Panc1 (cell line): ENCODE measurements around the gene KIF12. TPM values are rescaled to one million over a fixed set of nuclear protein-coding genes. Genes with fewer than 3 reads are reported as not detected.

Experiments
- ATAC-seq: fragments of 200-7000 bp; cut with Tn5 transposase; 2 replicates; pipeline ENCODE4 v1.9.1; 2020; ENCODE audit warnings: mild to moderate bottlenecking, moderate library complexity
- BruUV-seq: library from RNA; stranded (reverse); fragments of 400-500 nt; replicated peaks from 2 replicates; lab custom pipeline; 2021; lab: Mats Ljungman, UMichigan
- CTCF ChIA-PET: fragments of 300-600 bp; sonication (Branson Sonifier 250); formaldehyde crosslinking; loops from one replicate; lab custom pipeline; 2022; ENCODE audit warnings: antibody characterized with exemption; lab: Charles Lee
- POLR2A ChIA-PET: fragments of 300-600 bp; sonication (Branson Sonifier 250); formaldehyde crosslinking; loops from one replicate; lab custom pipeline; 2022; ENCODE audit warnings: antibody characterized with exemption; lab: Charles Lee
- DNase-seq: peaks from one replicate; pipeline ENCODE4 v3.0.0-alpha.2; 2010; ENCODE audit warnings: low read depth, low spot score
- H3K27ac ChIP-seq: 2 replicates; pipeline ENCODE4 v1.5.1; 2011; ENCODE audit warnings: mild to moderate bottlenecking, low read length, inconsistent platforms
- H3K27me3 ChIP-seq: fragments of 200-500 bp; sonication (Bioruptor generic); 2 replicates; pipeline ENCODE4 v1.6.0; 2014; ENCODE audit warnings: low read length, inconsistent platforms; ENCODE audit not compliant: control insufficient read depth, insufficient read depth
- H3K36me3 ChIP-seq: fragments of 200-500 bp; sonication (Bioruptor generic); 2 replicates; pipeline ENCODE4 v1.5.1; 2014; ENCODE audit warnings: inconsistent platforms, mild to moderate bottlenecking, low read length, moderate library complexity; ENCODE audit not compliant: control insufficient read depth, insufficient read depth
- H3K4me1 ChIP-seq: 2 replicates; pipeline ENCODE4 v1.5.1; 2011; ENCODE audit warnings: inconsistent platforms, mild to moderate bottlenecking, low read length, moderate library complexity; ENCODE audit not compliant: control insufficient read depth, insufficient read depth
- H3K4me3 ChIP-seq, 2 experiments: 2 replicates each; pipeline ENCODE4 v1.5.1; 2011 to 2012; ENCODE audit warnings: low read depth in 2 of 2, low read length in 2 of 2, mild to moderate bottlenecking in 2 of 2, inconsistent platforms in 1 of 2, moderate library complexity in 1 of 2
- H3K9me3 ChIP-seq: fragments of 200-500 bp; sonication (Bioruptor generic); 2 replicates; pipeline ENCODE4 v1.5.1; 2014; ENCODE audit warnings: low read depth, mild to moderate bottlenecking, inconsistent platforms, low read length, moderate library complexity; ENCODE audit not compliant: control insufficient read depth, insufficient read depth
- CTCF ChIP-seq: fragments of 450-650 bp; IDR thresholded peaks from 2 replicates; pipeline ENCODE4 v1.5.1; 2017; ENCODE audit warnings: mild to moderate bottlenecking
- POLR2AphosphoS5 ChIP-seq: IDR thresholded peaks from 2 replicates; pipeline ENCODE4 v1.6.1; 2012; ENCODE audit warnings: mild to moderate bottlenecking, low read depth, low read length, moderate library complexity
- SIN3A ChIP-seq: IDR thresholded peaks from 2 replicates; pipeline ENCODE4 v1.6.1; 2012; ENCODE audit warnings: low read depth, mild to moderate bottlenecking, low read length, moderate library complexity, borderline replicate concordance; ENCODE audit not compliant: insufficient read depth
- TCF7L2 ChIP-seq: IDR thresholded peaks from 2 replicates; pipeline ENCODE4 v1.6.1; 2011; ENCODE audit warnings: mild to moderate bottlenecking, low read depth, low read length, inconsistent platforms
- in situ Hi-C: cut with HindIII; loops from 2 replicates; pipeline ENCODE4 v1.10.0; 2016; ENCODE audit warnings: low sequenced_read_pairs, low pct_unique_long_range_greater_than_20kb
- intact Hi-C: fragments of 100-400 bp; cut with micrococcal nuclease; formaldehyde crosslinking; loops from one replicate; pipeline ENCODE4 v1.10.0; 2022; ENCODE audit not compliant: unreplicated experiment
- total RNA-seq: library from RNA; stranded (reverse); gene quantifications from one replicate; pipeline ENCODE4 v1.2.1, GENCODE V29; 2021; ENCODE audit not compliant: unreplicated experiment
- TF ChIP-seq, protein P1 (sequence below), 2 experiments: IDR thresholded peaks; 2 replicates each; pipeline ENCODE4 v1.6.1; 2011 to 2012; ENCODE audit warnings: low read depth in 2 of 2, control low read depth in 1 of 2, low read length in 1 of 2, mild to moderate bottlenecking in 1 of 2, moderate library complexity in 1 of 2; ENCODE audit not compliant: insufficient read depth in 1 of 2

Gene KIF12
- total RNA-seq, 1 experiment from 2014 or later, result 0.87 TPM

DNA sequence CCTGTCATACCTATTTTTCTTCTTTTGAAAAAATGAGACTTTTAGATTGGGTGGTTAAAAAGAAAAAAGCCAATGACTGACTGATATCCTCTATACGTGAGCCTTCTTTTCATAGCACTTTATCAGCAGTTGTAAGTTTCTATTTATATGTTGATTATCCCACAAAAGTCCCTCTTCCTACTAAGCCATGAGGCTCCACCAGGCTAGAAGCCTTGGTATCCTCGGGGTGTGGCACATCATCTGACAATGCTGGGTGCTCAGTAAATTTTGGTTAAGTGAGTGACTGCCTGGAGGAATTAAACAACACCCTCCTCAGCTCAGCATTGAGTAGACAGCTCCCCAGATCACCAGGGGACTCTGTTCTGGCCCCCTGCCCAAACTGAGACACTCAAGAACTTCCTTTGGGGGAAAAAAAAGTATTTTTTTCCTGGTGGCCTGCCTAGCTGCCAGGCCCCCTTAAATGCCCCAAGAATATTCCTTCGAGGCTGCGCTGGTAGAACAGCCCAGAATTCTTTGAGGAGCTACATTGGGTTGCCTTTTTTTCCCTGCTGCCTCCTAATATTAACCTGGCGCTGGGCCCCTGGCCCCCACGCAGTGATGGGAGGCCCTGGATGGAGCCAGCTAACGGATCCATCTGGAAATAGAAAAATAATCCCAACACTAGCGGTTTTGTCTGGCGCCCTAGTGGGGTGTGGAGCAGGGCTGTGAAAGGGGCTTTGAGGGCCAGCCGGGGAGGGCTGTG is 32.9 kb upstream of the KIF12 start:
- Histone ChIP-seq H3K4me3 (no peak overlapping the region), H3K4me1 (no peaks in the 10 kb centered on the region), H3K27ac (no peak overlapping the region), H3K36me3 (no peaks in the 10 kb centered on the region), H3K9me3 (no peaks in the 10 kb centered on the region), H3K27me3 (no peaks in the 10 kb centered on the region)
- ChIA-PET CTCF (interaction anchor here (0.6 kb wide), 1 partner anchor 49 kb away, joined by 5 read pairs; no protein-coding TSS in a partner anchor), POLR2A (interaction anchor here (1.0 kb wide), 1 partner anchor 13 kb away, joined by 3 read pairs; no protein-coding TSS in a partner anchor)
- TF ChIP-seq POLR2AphosphoS5, result no peak
- TF ChIP-seq, protein P1, sequence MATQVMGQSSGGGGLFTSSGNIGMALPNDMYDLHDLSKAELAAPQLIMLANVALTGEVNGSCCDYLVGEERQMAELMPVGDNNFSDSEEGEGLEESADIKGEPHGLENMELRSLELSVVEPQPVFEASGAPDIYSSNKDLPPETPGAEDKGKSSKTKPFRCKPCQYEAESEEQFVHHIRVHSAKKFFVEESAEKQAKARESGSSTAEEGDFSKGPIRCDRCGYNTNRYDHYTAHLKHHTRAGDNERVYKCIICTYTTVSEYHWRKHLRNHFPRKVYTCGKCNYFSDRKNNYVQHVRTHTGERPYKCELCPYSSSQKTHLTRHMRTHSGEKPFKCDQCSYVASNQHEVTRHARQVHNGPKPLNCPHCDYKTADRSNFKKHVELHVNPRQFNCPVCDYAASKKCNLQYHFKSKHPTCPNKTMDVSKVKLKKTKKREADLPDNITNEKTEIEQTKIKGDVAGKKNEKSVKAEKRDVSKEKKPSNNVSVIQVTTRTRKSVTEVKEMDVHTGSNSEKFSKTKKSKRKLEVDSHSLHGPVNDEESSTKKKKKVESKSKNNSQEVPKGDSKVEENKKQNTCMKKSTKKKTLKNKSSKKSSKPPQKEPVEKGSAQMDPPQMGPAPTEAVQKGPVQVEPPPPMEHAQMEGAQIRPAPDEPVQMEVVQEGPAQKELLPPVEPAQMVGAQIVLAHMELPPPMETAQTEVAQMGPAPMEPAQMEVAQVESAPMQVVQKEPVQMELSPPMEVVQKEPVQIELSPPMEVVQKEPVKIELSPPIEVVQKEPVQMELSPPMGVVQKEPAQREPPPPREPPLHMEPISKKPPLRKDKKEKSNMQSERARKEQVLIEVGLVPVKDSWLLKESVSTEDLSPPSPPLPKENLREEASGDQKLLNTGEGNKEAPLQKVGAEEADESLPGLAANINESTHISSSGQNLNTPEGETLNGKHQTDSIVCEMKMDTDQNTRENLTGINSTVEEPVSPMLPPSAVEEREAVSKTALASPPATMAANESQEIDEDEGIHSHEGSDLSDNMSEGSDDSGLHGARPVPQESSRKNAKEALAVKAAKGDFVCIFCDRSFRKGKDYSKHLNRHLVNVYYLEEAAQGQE (IDR thresholded peaks at IDR 0.05; ENCODE audit: insufficient read depth in 1 of 2, low read depth in 2 of 2, low read length in 1 of 2), result no peak
- TF ChIP-seq TCF7L2, result no peak
- no peak for TF ChIP-seq SIN3A
- no peak for TF ChIP-seq CTCF
- BruUV-seq, result no TSS peak
- no peak for ATAC-seq
- no peak for DNase-seq
- intact Hi-C loops (no loop called here), in situ Hi-C loops (no loop called here)

- TF ChIP-seq TCF7L2, result no peak
- TF ChIP-seq POLR2AphosphoS5, result no peak
- TF ChIP-seq, protein P1 (IDR thresholded peaks at IDR 0.05; ENCODE audit: insufficient read depth in 1 of 2, low read depth in 2 of 2, low read length in 1 of 2), result no peak
- TF ChIP-seq SIN3A, result no peak
- no peak for TF ChIP-seq CTCF
- no peaks in the 10 kb centered on the region for H3K4me1 ChIP-seq
- no peaks in the 10 kb centered on the region for H3K27me3 ChIP-seq
- ChIA-PET POLR2A (no interaction called here), CTCF (no interaction called here)
- ATAC-seq (no peak), DNase-seq (no peak)
- H3K27ac ChIP-seq, result no peak overlapping the region
- intact Hi-C loops (no loop called here), in situ Hi-C loops (no loop called here)
- H3K9me3 ChIP-seq, result no peaks in the 10 kb centered on the region
- no peak overlapping the region for H3K4me3 ChIP-seq
- no peaks in the 10 kb centered on the region for H3K36me3 ChIP-seq
- no TSS peak for BruUV-seq
Observed at GRCh38 chr9:114130624-114131277, 31.7 kb upstream of the KIF12 start.
